ENCODE data around the gene DCAF4.

GRCh38 chr14:72879431-72879830 lies 46.8 kb upstream of the DCAF4 start:
- TF ChIP-seq CTCF (conservative IDR thresholded peaks at IDR 0.05; ENCODE audit: low read length) (no peak), EZH2phosphoT487 (IDR thresholded peaks at IDR 0.05; ENCODE audit: borderline replicate concordance) (no peak)
